ENCODE measurements around the gene FUS.
"Not testable (repeated sequence)": the region's sequence is repeated elsewhere in the genome, so short reads cannot be mapped to it uniquely, and the experiment has no call there.

Gene FUS

DNA sequence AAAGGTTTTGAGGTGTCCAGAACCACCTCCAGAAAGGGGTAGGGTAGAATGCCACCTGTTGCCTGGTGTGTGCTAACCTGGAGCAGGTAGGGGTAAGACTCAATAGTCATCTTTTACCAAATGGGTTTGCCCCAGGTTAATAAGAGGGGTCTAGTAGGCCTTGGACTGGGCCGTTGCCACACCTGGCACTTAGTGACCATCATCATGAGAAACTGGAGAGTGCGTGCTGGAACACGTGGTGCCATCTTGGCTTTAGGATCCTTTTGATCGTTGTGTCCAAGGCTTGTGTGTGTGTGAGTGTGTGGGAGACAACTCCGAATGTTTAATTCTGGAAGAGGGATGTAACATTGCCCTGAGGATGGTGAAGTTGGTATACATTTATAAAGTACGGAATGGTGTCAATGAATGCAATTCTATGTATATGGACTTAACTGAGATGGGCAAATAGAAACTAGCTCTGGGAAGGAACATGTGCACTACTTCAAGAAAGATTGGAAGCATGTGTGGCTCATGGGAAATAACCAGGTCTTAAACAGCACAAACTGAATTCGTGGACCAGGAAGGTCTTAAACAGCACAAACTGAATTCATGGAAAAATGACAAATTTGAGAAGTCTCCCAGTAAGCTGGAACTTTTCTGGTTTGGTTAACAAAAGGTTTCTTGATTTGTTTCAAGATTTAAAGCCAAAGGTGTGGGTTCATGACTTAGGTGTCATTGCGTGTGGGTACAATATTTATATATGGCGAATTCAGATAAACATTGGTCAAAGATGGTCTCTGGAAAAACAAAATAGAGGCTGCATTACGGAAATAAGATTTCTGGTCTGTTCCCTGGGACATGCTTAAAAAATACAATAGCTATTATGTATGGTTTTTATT, 7.2 kb downstream of the FUS start:
- DNase-seq (ENCODE audit: low read depth) = no peak

DNA sequence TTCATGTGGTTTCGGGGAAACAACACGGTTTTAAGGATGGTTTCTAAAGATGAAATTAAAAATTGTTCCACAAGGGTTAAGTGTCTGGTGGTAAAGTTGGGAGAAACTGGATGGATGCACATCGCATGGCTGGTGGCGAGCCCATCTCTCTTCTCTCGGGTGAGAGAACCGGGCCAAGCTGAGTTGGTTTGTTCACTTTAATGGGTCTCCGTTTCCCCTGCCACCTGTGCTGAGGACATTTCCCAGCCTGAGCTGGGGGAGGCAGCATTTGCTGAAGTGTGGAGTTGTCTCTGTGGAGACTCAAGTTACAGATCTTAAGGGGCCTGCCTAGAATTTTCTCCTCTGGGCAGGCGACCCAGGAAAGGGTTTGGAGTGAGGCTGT, 7.9 kb downstream of the FUS start:
- no peak for DNase-seq (ENCODE audit: low read depth)

DNA sequence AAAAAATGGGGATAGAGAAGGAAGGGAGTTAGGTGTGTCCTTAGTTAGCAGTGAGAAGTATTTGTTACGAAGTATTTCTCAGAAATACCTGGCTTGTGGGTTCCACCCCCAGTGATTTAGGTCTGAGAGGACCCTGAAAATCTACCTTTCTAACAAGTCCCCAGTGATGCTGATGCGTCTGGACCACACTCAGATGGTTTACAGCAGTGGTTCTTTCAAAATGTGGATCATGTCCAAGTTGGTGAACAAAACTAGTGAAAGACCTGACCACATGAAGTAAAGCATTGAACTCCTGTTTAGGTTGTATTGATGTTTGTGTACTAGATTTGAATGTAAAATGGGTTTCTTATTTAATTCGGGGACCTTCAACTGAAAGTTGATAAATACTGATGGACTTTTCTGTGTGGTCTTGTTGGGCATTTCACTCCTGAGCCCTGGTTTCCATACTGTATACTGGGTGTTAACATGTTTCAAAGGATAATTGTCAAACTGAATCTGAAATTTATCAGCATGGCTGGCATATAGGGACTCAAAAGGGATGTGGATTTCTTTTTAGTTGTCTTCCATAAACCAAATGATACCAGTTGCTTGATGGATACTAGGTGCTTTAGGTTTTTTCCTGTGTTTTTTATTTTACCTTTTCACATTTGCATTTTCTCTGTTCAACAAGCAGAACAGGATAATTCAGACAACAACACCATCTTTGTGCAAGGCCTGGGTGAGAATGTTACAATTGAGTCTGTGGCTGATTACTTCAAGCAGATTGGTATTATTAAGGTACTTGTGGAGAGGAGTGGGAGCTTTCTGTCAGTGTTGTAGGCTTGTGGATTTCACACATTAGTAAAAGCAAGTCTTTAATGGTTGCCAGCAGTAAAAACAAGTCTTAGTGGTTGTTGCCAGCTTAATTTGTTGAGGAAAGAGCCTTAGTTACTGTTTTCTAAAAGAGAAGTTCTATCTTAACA, 8.8 kb downstream of the FUS start:
- DNase-seq (ENCODE audit: low read depth) = no peak

DNA sequence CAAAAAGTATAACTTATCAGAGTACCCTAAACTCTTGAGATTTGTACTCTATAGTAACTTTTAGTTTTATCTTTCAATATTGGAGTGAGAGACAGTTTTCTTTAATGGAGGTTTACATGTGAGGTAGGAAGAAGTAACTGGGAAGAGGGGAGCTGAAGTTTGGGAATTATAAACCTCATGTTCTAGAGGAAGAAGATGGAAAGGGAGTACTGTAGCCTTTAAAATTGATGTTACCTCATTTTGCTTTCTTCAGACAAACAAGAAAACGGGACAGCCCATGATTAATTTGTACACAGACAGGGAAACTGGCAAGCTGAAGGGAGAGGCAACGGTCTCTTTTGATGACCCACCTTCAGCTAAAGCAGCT, 9.5 kb downstream of the FUS start:
- DNase-seq (ENCODE audit: low read depth) = no peak

DNA sequence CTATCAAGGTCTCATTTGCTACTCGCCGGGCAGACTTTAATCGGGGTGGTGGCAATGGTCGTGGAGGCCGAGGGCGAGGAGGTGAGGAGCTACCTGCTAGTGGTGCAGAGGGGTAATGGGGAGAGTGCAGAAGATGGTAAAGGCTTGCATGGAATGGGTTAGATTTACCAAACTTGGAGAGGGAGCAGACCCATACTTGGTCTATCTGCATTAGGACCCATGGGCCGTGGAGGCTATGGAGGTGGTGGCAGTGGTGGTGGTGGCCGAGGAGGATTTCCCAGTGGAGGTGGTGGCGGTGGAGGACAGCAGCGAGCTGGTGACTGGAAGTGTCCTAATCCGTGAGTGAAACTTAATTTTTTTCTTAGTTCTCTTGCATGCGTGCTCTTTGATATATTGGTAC, 10.1 kb downstream of the FUS start:
- DNase-seq (ENCODE audit: low read depth) = no peak

DNA sequence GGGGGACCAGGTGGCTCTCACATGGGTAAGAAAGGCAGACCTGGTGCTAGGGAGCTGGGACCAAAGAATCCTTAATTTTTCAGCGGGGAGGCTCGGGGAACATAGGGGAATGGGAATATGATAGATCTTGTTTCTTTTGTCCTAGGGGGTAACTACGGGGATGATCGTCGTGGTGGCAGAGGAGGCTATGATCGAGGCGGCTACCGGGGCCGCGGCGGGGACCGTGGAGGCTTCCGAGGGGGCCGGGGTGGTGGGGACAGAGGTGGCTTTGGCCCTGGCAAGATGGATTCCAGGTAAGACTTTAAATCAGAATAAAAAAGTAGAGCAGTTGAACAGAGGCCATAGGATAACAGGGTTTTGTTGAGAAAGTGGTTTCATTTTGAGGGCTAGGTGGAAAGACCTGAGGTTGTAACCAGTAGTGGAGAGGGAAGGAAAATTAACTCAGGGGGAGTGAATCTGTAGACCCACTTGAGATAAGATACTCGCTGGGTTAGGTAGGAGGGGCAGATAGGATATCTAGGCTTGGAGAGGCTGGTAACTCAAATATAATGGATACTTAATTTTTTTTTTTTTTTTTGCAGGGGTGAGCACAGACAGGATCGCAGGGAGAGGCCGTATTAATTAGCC, 11.0 kb downstream of the FUS start:
- no peak for DNase-seq (ENCODE audit: low read depth)

DNA sequence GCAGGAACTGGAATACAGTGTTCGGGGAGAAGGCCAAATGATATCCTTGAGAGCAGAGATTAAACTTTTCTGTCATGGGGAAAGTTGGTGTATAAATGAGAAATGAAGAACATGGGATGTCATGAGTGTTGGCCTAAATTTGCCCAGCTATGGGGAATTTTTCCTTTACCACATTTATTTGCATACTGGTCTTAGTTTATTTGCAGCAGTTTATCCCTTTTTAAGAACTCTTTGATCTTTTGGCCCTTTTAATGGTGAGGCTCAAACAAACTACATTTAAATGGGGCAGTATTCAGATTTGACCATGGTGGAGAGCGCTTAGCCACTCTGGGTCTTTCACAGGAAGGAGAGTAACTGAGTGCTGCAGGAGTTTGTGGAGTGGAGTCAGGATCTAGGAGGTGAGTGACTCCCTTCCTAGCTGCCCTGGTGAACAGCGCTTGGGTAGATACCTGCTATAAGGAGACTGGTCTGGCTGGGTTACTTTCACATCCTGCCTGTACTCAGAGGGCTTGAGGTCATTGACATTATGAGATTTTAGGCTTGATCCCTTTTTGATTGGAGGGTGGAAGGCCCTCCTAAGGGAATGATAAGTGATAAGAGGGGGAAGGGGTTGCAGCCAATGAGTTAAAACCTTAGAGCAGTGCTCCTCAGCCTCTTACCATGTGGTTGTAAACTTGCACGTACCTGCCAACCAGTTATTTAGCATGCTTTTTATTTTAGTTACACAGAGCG, 11.9 kb downstream of the FUS start:
- no peak for DNase-seq (ENCODE audit: low read depth)

DNA sequence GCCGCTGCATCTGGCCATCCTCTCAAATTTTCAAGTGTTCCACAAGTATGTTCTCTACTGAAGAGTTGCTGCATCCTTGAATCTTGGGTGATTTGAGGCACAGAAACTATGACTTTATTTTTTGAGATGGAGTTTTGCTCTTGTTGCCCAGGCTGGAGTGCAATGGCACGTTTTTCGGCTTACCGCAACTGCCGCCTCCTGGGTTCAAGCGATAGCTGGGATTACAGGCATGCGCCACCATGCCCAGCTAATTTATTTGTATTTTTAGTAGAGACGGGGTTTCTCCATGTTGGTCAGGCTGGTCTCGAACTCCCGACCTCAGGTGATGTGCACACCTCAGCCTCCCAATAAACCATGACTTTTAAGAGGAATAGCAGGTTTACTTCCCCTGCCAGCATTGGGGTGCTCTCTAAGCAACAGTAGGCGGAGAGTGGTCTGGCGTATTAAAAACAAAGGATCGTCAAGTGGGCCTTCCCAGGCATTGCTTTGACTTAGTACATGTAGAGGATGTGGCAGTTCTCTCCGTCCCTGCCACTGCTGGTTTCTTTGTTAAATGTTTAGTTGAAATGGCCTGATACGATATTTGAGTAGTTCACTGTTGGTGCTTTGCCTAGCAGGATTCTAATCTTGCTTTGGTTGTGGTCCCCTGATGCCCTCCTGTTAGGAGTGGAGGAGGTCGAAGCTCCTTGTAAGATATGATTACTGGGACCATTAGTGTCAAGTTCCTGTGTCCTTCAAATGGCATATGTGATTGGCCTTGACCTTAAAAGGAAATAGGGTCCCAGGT, 13.1 kb downstream of the FUS start:
- DNase-seq (ENCODE audit: low read depth) = no peak

DNA sequence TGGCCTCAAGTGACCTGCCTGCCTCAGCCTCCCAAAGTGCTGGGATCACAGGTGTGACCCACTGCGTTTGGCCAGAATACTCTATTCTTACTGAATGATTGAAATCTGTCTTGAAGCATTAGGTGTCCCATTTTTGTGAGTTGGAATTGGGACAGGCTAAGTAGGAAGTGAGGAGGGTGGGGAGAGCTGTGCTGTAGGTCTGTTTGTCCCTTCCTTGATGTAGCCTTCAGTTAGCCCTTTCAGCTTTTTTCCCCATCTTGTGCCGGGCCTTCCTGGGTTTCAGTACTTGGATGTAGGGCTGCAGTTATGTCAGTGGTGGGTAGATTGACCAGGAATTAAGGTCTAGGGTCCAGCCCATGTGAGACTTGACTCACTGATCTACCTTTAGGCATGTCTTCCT, 13.9 kb downstream of the FUS start:
- no peak for DNase-seq (ENCODE audit: low read depth)

DNA sequence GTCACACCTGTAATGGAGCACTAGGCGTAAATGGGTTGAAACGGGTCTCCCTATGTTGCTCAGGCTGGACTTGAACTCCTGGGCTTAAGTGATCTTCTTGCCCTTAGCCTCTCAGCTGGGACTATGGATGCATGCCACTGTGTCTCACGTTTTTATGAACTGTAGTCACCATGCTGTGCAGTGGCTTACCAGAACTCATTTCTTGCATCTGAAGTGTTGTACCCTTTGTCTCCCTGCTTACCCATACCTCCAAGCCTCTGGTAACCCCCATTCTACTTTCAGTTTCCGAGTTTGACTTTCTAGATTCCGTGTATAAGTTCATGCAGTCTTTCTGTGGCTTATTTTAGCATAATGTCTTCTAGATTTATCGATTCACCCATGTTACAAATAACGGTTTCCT, 15.0 kb downstream of the FUS start:
- DNase-seq (ENCODE audit: low read depth) = no peak

DNA sequence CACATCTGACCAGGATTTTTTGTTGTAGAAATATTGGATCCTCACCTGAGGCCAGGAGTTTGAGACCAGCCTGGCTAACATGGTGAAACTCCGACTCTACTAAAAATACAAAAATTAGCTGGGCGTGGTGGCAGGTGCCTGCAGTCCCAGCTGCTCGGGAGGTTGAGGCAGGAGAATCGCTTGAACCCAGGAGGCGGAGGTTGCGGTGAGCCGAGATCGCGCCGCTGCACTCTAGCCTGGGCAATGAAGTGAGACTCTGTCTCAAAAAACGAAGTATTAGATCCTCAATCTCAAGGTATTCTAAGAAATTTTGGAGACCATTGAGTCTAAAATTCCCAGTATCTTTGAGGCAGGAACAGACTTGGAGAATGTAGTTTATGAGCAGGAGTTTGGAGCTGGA, 15.9 kb downstream of the FUS start:
- not testable (repeated sequence) for DNase-seq (ENCODE audit: low read depth)

DNA sequence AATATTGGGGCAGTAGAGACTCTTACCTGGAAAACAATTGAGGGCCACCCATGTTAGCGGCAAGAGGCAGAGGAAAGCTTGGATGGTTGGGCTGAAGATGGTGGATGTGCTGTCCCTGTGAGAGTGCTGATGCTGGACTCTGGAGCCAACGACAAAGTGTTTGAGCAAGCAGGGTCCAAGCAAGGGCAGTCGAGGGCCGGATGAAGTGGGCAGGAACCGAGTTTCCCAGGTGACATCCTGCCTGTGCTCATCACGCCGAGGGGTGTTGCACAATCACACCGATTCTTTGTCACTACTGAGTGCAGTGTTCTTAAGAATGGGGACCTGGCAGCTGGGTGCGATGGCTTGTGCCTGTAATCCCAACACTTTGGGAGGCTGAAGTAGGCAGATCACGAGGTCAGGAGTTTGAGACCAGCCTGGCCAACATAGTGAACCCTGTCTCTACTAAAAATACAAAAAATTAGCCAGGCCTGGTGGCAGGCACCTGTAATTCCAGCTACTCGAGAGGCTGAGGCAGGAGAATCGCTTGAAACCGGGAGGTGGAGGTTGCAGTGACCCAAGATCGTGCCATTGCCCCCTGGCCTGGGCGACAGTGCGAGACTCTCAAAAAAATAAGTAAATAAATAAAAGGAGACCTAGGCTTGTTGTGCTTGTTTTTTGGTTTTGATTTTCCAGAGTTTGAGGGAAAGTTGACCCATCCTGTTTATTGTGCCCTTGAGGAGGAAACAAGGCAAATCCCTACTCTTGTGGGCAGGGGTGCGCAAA, 16.6 kb downstream of the FUS start:
- DNase-seq (ENCODE audit: low read depth) = no peak

DNA sequence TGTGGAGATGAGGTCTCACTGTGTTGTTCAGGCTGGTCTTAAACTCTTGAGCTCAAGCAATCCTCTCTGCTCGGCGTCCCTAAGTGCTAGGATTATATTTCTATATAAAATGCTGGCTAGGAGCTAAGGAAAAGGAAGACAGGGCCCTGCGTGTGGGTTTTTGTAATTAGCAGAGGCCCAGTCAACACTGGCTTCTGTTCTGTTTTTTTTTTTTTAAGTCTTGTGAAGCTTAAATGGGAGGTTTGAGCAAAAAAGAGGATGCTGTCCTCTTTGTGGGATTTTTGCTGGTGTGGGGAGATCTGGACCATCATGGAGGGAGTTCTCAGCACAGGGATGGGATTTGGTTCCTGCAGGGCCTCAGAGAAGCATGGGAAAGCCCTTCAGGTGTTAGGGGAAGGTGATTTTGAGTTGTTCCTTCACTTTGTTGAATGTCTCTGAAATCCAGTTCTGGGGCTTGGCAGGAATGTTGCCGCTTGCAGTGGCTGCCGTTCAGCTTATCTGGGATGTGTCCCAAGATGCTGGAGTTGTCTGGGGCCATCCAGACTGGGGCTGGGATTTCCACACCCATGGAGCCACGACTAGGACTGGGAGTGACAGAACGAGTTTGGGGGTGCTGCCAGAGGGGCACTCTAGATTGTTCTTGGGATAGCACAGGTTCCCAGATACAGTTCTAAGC, 18.4 kb downstream of the FUS start:
- DNase-seq (ENCODE audit: low read depth) = no peak

DNA sequence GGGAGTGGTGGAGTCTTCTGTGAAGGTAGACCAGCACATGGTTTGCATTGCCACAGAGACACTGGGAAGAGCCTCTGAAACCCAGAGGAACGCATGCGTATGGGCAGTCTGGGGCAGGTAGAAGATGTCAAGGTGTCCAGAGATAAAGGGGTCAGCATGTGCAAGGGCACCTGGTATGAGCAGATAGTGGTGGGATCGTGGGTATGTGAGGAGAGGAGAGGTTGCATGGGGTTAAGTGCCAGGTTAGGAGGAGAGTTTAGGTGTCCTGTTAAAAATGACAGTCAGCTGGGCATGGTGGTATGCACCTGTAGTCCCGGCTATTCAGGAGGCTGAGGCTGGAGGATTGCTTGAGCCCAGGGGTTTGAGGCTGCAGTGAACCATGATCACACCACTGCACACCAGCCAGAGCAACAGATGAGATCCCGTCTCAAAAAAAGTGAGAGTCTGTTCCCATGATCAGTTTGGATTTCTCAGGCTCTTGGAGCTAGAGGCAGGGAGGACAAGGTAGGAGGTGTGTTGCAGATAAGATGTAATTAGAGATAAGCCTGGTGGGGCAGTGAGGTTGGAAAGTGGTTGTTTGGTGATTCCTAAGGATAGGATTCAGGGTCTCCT, 19.6 kb downstream of the FUS start:
- DNase-seq (ENCODE audit: low read depth) = no peak

DNA sequence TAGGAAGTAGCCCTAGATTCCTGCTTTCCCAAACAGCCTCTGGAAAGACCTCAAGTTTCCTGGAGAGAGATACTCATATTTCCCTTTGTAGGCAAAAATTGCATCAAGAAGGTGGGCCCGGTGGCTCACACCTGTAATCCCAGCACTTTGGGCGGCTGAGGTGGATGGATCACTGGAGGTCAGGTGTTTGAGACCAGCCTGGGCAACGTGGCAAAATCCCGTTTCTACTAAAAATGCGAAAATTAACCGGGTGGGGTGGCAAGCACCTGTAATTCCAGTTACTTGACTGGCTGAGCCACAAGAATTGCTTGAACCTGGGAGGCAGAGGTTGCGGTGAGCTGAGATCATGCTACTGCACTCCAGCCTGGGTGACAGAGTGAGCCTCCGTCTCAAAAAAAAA, 20.2 kb downstream of the FUS start:
- not testable (repeated sequence) for DNase-seq (ENCODE audit: low read depth)

DNA sequence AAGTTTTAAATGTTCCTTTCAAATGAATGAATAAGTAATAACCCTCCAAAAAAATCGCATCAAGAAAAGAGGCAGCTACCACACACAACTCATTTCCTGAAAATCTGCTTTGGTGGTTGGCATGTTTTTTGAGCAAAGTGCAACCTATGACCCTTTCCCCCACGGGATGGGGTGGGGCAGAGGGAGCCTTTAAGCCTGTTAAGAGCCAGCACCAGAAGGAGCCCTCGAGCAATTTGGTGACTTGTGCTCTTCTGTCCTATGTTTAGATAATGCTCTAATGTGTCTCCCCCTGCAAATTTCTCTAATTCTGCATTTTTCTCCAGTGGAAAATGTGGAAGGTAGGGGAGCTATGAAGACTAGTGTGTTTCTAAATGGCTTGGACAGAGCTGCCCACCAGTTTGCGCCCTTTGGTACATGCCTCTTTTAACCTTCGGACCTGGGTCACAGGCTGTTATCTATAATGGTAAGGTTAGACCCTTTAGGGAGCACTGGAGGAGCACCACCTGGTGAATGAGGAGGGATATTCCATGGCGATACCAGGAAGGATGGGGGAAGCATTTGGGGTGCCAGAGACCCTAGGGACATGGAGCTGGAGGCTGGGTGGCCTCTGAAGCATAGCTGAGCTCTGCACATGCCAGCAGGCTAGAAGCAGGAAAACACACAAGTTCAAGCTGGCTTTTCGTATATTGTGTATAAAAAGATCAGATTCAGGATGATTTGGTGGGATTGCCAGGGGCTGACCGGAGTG, 21.1 kb downstream of the FUS start:
- DNase-seq (ENCODE audit: low read depth) = peak; percentile 52

DNA sequence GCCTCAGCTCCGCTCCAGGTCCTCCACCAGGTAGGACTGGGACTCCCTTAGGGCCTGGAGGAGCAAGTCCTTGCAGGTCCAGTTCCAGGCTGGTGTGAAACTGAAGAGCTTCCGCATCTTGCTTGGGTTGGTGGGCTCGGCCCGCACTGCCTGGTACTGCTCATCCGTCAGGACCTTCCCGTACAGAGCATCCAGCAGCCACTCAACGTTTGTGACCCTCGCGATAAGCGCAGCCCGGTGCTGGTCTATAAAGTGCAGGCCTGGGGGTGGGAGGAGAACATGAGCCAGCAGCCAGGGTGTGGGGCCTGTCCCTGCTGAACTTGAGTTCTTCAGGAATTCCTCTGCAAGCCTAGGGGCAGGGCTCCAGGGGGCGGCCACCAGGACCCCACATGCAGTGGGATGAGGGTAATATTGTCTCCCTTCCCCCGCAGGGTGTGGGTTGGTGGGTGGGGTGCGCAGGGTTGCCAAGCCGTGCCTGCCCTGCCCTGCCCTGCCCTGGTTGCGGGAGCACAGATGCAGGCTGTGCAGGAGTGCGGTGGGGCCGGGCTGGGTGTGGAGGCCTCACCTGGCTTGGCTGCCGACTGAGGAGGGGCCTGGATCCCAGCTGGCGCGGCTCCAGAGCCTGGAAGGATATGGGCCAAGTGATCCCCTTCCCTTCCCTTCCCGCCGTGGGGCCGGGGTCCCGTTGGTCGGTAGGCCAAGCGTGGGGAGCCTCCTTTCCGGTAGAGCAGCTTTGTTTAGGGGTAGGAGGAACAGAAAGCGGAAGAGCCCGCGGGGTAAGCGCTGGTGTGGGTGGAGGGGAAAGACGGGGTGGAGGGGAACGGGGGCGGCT, 21.9 kb downstream of the FUS start:
- no peak for DNase-seq (ENCODE audit: low read depth)

Data from ELR (cell line).